Right lobe of liver (tissue), 6 donors: ENCODE results near the gene CDR2. TPM values are rescaled to one million over a fixed set of nuclear protein-coding genes. Genes with fewer than 3 reads are reported as not detected.

ENCODE experiments used
- ATAC-seq, 4 donors: fragments of 200-7000 bp; cut with Tn5 transposase; one replicate each; pipeline ENCODE4 v1.9.1; 2020; ENCODE audit warnings: mild to moderate bottlenecking in 4 of 4, moderate library complexity in 4 of 4
- DNase-seq, 3 donors: peaks; one replicate each; pipeline ENCODE4 v3.0.0-alpha.2; 2020
- H3K27ac ChIP-seq, 3 donors: fragments of 200-600 bp; one replicate each; pipeline ENCODE4 v1.8.0; 2022
- H3K27me3 ChIP-seq, 2 donors: fragments of 200-600 bp; one replicate each; pipeline ENCODE4 v1.8.0; 2022
- H3K36me3 ChIP-seq, 4 donors: fragments of 200-600 bp; sonication (generic) in 1 of 4; one replicate each; pipeline versions ENCODE4 v1.5.1 to v1.8.0; 2017 to 2022; ENCODE audit warnings: control low read depth in 1 of 4
- H3K4me1 ChIP-seq, 4 donors: fragments of 200-600 bp; sonication (generic) in 1 of 4; one replicate each; pipeline versions ENCODE4 v1.5.1 to v1.8.0; 2017 to 2022; ENCODE audit warnings: control low read depth in 1 of 4
- H3K4me3 ChIP-seq, 3 donors: fragments of 200-600 bp; one replicate each; pipeline ENCODE4 v1.8.0; 2022
- H3K9me3 ChIP-seq, 4 donors: fragments of 200-600 bp; sonication (generic) in 1 of 4; one replicate each; pipeline versions ENCODE4 v1.5.1 to v1.8.0; 2017 to 2022; ENCODE audit warnings: control low read depth in 1 of 4
- POLR2A ChIP-seq: fragments of 450-650 bp; IDR thresholded peaks from one replicate; pipeline ENCODE4 v1.6.1; 2017; ENCODE audit warnings: antibody characterized with exemption, mild to moderate bottlenecking
- WGBS: methylation state at CpG from one replicate; pipeline ENCODE4 v1.1.6; 2018; ENCODE audit warnings: low coverage, low lambda C conversion rate; ENCODE audit not compliant: insufficient coverage; ENCODE audit errors: missing lambda C conversion rate; 5-methylcytosine and 5-hydroxymethylcytosine counted together
- intact Hi-C, 2 donors: fragments of 100-400 bp; cut with DNase I; formaldehyde crosslinking; loops; one replicate each; pipeline versions ENCODE4 v1.11.2 to v1.14.1; 2022
- total RNA-seq, 6 experiments: library from RNA; depleted of rRNA in 2 of 6; stranded (reverse); fragments of >200 nt in 2 of 6; fragmentation: NEBNext Ultra II Directional in 3 of 6; extraction: Animal tissue kit (Norgen Biotek cat#: 25700) in 3 of 6; gene quantifications; one replicate each; pipeline versions ENCODE4 v1.1.0 to v1.2.4, GENCODE V29; 2016 to 2023
- TF ChIP-seq, protein P1 (sequence below), 4 donors: fragments of 200-600 bp in 3 of 4; fragments of 450-650 bp in 1 of 4; IDR thresholded peaks; one replicate each; pipeline versions ENCODE4 v1.5.1 to v1.8.0; 2016 to 2022; ENCODE audit warnings: antibody characterized with exemption in 4 of 4, mild to moderate bottlenecking in 2 of 4
- donor health status: DM: no; HTN: yes; CAD: no.
- donor health status: DM: no; HTN: no; CAD: no.
- donor health status: DM: no; HTN: no; CAD: no.
- donor health status: DM: no; HTN: yes; CAD: no.
- donor health status: DM: no; HTN: yes; CAD: no.

The CDR2 gene
- total RNA-seq, 6 experiments from 2014 or later, result 8.2 to 16.8 (median 14.2) TPM

DNA sequence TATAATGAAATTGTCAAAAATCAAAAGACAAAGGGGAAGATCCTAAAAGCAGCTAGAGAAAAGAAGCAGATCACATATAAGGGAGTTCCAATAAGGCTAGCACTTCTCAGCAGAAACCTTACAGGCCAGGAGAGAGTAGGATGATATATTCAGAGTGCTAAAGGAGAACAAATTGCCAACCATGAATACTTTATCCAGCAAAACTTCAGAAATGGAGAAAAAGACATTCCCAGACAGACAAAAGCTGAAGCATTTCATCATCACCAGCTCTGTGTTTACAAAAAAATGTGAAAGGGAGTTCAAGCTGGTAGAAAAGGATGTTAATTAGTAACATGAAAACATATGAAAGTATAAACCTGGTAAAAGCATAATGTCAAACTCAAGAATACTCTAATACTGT lies 37.4 kb downstream of the CDR2 start:
- Histone ChIP-seq H3K4me1 (no peaks in the 10 kb centered on the region), H3K27me3 (no peaks in the 10 kb centered on the region), H3K4me3 (no peak overlapping the region), H3K9me3 (no peaks in the 10 kb centered on the region), H3K27ac (no peak overlapping the region), H3K36me3 (peaks cover 0 to 27% (median 8%) of the 10 kb centered on the region in 4 donors)
- intact Hi-C loops, result no loop called here
- ATAC-seq (no peak), DNase-seq (no peak)
- TF ChIP-seq POLR2A, result no peak
- TF ChIP-seq, protein P1, sequence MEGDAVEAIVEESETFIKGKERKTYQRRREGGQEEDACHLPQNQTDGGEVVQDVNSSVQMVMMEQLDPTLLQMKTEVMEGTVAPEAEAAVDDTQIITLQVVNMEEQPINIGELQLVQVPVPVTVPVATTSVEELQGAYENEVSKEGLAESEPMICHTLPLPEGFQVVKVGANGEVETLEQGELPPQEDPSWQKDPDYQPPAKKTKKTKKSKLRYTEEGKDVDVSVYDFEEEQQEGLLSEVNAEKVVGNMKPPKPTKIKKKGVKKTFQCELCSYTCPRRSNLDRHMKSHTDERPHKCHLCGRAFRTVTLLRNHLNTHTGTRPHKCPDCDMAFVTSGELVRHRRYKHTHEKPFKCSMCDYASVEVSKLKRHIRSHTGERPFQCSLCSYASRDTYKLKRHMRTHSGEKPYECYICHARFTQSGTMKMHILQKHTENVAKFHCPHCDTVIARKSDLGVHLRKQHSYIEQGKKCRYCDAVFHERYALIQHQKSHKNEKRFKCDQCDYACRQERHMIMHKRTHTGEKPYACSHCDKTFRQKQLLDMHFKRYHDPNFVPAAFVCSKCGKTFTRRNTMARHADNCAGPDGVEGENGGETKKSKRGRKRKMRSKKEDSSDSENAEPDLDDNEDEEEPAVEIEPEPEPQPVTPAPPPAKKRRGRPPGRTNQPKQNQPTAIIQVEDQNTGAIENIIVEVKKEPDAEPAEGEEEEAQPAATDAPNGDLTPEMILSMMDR (IDR thresholded peaks at IDR 0.05), result no peak

DNA sequence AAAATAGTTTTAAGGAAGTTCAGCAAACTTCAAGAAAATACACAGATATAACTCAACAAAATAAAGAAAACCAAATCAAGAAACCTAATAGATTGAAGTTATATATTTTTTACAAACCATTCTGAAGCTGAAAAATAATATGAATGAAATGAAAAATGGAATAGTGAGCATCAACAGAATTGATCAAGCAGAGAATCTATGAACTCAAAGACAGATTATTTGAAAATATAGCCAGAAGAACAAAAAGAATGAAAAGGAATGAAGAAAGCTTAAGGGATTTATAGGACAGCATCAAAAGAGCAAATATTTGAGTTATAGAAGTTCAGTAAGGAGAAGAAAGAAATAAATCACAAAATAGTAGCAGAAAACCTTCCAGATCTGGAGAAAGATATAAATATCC lies 37.8 kb downstream of the CDR2 start:
- H3K4me1 ChIP-seq, result no peaks in the 10 kb centered on the region
- no peaks in the 10 kb centered on the region for H3K27me3 ChIP-seq
- DNase-seq (no peak), ATAC-seq (no peak)
- intact Hi-C loops, result no loop called here
- H3K4me3 ChIP-seq, result no peak overlapping the region
- H3K27ac ChIP-seq, result no peak overlapping the region
- TF ChIP-seq, protein P1 (IDR thresholded peaks at IDR 0.05), result no peak
- TF ChIP-seq POLR2A, result no peak
- no peaks in the 10 kb centered on the region for H3K9me3 ChIP-seq
- peaks cover 0 to 32% (median 8%) of the 10 kb centered on the region in 4 donors for H3K36me3 ChIP-seq

DNA sequence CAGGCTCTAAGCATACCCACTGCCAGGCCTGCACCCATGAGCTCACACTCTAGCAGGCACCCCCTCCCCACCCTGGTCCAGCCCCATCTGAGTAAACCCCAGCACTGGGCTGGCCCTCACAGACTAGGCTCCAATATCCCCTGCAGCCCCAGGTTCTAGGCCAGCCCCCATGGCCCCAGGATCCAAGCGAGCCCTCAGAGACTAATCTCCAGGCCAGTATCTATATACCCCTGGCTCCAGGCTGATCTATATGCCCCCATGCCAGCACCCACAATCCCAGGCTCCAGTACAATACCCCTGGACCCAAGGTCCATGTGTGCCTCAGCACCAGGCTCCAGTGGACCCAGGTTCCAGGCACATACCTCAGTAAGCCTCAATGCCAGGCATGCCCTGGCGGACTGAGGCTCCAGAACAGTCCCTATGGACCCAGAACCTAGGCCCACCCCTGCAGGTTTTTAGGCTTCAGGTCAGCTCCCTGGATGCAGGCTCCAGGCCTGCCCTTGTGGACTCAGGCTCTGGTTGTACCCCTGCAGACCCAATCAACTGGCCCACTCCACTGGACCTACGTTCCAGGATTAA lies 38.7 kb downstream of the CDR2 start:
- DNase-seq, result no peak
- TF ChIP-seq, protein P1 (IDR thresholded peaks at IDR 0.05), result no peak
- TF ChIP-seq POLR2A, result no peak
- intact Hi-C loops, result no loop called here
- WGBS, result no CpG with 5 or more reads among the region's 3 CpGs
- peak in 2 of 4 donors; percentile 16 to 47 for ATAC-seq
- no peak overlapping the region for H3K27ac ChIP-seq
- H3K4me3 ChIP-seq, result no peak overlapping the region
- no peaks in the 10 kb centered on the region for H3K27me3 ChIP-seq
- H3K9me3 ChIP-seq, result no peaks in the 10 kb centered on the region
- H3K36me3 ChIP-seq, result peaks cover 0 to 40% (median 8%) of the 10 kb centered on the region in 4 donors
- no peaks in the 10 kb centered on the region for H3K4me1 ChIP-seq

DNA sequence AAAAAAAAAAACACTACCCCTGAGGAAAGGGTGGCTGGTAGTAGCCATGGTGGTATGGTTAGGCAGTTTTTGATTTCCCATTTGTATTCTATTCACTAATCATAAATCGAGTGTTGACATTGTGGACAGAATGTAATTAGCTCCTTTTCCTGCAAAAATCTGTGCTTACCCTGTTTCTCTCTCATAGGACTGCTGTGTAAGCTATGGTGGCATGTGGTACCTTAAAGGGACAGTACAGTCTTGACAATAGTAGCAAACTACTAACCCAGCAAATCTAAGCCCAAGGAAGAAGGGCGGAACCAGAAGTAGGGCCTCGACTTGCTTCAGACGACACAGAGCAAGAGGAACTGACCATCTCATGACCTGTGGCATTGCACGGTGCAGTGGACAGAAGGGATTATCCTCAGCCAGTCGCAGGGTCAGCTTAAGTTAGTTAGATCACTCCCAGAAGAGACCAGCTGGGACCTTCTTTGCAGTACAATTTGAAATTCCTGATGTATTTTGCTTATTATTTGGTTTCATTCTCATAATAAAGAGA lies 40.9 kb downstream of the CDR2 start:
- Histone ChIP-seq H3K27me3 (no peaks in the 10 kb centered on the region), H3K27ac (no peak overlapping the region), H3K4me1 (no peaks in the 10 kb centered on the region), H3K9me3 (no peaks in the 10 kb centered on the region), H3K4me3 (no peak overlapping the region), H3K36me3 (peaks cover 0 to 41% (median 11%) of the 10 kb centered on the region in 4 donors)
- intact Hi-C loops, result no loop called here
- ATAC-seq (peak; percentile 58 to 82 (median 74)), DNase-seq (no peak)
- 69% methylated on average over 5 of the region's 6 CpGs for WGBS
- TF ChIP-seq POLR2A, result no peak
- TF ChIP-seq, protein P1 (IDR thresholded peaks at IDR 0.05), result no peak
